Pulmonary artery endothelial cell (primary cell): ENCODE results near the gene GMNC. TPM values are rescaled to one million over a fixed set of nuclear protein-coding genes. Genes with fewer than 3 reads are reported as not detected.

Experiments used
- DNase-seq: peaks from one replicate; pipeline ENCODE4 v3.0.0-alpha.2; 2011; ENCODE audit warnings: low read depth, low spot score
- total RNA-seq: library from RNA; depleted of rRNA; stranded (reverse); fragments of >200 nt; gene quantifications from 2 replicates; pipeline ENCODE4 v1.2.3, GENCODE V29; 2014

The GMNC gene
- total RNA-seq, 1 donor from 2014 or later = not detected

DNA sequence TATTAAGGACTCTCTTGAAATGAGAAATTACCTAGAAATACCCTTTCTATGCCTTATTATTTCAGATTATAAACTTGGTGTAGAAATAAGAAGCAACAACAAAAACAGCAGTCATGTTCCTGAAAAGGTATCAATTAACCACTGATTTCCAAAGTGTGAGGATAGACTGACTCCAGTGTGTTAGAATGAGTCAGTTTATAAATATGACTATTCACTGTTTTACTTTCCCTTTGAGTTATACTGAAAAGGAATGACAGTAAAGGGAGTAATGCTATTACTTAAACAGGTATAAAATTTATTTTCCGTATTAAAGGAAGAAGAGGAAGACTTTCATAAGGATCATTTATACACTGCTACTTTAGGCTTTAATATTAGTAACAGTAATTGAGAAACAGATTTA, 12.9 kb downstream of the GMNC start:
- DNase-seq = no peak

GRCh38 chr3:190848870-190849269, 13.6 kb downstream of the GMNC start:
- no peak for DNase-seq

GRCh38 chr3:190847436-190847835, 15.1 kb downstream of the GMNC start:
- DNase-seq = no peak

DNA sequence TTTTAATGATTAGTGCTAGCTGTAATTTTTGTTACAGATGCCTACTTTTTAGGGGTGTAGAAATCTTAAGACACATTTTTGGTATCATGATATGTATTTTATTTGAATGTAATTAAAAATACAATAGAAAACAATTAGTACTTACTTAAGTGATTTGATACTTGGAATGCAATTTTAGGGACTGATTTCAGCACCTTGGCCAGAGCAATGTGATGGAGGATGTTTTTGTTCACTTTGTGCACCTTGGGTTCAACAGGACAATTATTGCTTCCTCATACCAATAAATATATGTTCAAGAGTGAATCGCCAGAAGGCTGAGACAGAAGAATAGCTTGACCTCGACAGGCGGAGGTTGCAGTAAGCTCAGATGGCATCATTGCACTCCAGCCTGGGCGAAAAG, 22.3 kb downstream of the GMNC start:
- no peak for DNase-seq

DNA sequence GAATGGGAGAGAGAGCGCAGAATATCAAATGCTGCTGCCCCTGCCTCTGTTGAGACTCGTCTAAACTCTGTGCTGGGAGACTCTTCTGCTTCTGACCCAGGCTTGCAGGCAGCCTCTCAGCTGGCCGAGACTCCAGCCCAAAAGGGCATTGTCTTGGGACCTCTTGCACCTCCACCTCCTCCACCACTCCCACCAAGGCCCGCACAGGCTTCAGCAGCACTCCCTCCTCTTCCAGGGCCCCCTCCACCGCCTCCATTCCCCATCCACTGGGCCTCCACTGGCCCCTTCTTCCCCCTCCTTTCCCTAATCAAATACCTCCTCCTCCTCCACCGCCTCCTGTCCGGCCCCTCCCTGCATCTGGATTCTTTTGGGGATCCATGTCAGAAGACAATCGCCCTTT, 31.3 kb downstream of the GMNC start:
- DNase-seq = no peak

- no peak for DNase-seq
Observed at GRCh38 chr3:190830031-190830430, 32.5 kb downstream of the GMNC start.

DNA sequence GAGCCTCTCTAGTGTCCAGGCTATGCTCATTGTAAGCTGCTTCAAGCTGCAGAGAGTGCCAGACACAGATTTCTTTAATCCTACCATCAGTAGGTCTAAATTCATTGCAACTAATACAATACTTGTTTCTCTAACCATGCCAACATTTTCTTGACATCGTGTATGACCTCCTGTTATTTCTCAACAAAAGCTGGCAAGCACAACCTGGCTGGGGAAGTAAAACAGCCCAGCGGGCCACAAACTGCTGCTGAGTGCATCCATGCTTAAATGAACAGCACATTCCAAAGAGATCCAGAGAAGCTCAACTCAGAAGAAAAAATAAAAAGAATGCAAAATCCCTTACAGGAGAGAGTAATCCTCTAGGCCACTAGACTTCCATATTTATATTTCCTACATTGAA, 36.5 kb downstream of the GMNC start:
- no peak for DNase-seq

GRCh38 chr3:190825386-190826016, 37.0 kb downstream of the GMNC start:
- no peak for DNase-seq

- DNase-seq = peak; percentile 7
Observed at GRCh38 chr3:190811775-190812480, 50.6 kb downstream of the GMNC start.

DNA sequence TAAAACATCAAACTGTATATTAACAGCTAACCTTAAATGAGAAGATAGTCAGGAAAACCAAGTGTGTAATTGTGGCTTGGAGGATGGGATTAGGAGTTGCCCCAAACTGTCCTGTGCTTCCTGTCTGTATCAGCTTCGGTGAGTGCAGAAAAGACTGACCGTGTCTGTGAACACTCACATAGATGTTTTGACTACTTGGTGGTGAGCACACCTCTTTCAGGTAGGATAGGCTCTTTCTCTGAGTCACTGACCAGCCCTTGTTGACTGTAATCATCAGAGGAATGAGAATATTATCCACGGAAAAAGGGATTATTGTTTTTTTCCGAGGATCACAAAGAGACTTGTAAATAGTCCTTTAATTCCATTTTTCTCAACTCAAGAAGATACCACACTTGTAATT, 51.5 kb downstream of the GMNC start:
- DNase-seq = no peak

GRCh38 chr3:190809351-190809750, 53.1 kb downstream of the GMNC start:
- DNase-seq = no peak

DNA sequence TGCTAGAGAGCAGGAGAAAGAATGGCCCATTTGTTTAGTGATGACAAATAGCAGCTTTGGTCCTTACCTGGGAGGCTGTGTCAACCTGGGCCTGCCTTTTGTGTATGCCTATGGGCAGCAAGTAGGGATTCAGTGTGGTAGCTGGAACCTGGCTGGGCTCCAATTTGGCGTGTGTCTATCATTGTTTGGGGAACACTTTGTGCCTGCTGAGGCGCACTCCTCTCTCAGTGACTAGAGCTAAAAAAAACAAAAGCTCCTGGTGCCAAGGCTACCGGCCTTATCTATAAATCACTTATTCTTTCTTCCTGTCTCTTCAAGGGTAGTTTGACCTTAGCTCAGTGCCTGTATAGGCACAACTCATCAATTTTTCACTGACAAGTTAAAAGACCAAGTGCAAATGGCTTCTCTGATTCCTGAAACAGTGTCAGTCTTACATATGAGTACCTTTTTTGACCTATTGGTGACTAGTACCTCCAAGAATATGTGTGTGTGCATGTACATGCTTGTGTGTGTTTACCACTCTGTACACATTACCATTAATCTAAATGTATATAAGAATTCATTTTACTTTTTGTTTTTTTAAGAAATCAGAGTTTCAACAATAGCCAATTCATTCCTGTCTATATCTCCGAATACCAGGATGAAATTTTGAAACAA, 54.6 kb downstream of the GMNC start:
- no peak for DNase-seq
